NCI-H2029 treated with DMSO at 0.1 percent for 48 hours (cell line): ENCODE measurements around the gene IL12RB2.
A peak's percentile ranks its signal among the peaks of the same experiment; 100 is the strongest.

ENCODE experiments used
- DNase-seq: peaks from one replicate; lab custom pipeline; 2025; lab: John Stamatoyannopoulos, UW

IL12RB2 gene

DNA sequence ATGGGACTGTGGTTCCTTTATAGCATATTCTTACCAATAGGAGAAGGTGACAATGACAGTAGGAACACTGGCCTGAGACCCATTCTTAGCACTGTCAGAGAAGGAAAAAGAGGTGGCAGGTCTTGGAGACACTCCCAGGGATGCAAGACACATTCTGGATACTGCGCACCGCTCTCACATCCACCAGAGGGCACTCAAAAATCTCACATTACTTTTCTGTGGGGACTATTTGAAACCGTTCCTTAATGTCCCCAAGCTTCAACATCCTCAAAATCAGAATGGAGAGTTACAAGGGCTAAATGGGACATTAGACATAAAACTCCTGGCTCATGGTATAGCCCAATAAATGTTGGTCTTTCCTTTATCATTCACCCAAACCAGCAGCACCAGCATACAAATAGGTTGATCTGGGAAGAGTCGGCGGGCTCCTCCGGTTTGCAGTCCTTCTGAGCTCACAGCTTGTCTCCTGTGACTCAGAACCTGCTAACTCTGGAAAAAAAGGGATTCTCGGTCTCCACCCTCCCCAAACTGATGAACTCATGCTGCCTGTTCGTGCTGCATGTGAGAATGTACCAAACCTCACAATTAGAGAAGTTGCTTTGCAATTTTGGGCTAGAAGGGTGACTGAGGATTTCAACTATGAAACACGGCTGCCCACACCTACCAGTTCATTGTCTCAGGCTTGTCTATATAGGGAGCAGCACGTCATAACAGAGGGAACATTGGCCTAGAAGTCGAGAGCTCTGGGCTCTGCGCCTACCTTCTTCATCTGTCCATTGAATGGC is 40.2 kb downstream of the IL12RB2 start:
- peak; percentile 11 for DNase-seq

DNA sequence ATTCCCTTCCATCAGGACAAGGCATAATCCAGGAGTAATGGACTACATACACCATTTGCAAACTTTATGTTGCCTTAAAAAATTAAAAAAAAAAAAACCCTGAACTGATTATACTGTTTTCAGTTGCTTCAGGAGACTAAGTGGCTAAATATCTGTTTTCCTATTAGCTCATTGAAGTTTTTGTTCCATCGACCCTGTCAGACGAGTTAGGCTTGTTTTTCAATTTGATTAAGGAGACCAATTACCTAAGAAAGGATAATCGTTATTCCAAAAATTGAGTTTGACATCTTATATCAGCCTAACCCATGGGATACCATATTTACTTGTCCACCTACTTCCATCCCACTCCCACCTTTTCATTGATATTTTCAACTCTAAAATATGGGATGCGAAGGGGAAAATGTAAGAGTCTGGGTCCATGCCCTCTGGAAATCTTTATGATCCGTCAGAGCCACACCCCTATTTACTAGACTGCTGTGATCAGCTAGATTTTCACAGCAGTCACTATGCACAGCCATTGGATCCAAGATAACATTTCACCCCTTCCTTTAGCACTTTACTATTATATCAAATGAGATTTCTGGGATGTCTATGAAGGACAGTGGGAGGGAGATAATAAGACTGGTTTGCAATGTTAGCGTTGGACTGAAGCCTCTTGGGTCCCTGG is 41.0 kb downstream of the IL12RB2 start:
- no peak for DNase-seq

DNA sequence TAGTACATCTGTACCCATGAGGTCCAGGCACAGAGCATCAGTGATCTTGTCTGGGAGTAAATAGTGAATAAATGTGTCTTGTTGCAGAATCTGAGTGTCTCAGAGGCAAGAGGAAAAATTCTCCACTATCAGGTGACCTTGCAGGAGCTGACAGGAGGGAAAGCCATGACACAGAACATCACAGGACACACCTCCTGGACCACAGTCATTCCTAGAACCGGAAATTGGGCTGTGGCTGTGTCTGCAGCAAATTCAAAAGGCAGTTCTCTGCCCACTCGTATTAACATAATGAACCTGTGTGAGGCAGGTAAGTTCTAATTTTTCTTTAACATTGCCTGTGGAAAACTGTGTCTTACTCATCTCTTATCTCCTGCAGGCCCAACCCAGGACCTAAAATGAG is 43.1 kb downstream of the IL12RB2 start:
- no peak for DNase-seq

DNA sequence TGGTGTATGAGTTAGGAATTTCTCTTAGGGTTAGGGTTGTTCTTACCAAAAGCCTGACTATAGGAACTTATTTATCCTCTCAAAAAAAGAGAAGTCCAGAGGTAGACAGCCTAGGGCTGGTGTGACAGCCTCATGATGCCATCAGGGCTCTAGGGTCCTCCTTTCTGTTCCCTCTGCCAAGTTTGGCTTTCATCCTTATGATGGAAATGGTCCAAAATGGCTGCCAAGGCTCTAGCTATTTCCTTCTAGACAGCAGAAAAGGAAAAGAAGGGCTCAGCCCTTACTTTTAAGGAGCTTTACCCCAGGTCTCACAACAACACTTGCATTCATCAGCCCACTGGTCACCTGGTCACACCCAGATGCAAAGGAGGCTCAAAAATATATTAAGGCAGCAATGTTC is 44.5 kb downstream of the IL12RB2 start:
- no peak for DNase-seq

DNA sequence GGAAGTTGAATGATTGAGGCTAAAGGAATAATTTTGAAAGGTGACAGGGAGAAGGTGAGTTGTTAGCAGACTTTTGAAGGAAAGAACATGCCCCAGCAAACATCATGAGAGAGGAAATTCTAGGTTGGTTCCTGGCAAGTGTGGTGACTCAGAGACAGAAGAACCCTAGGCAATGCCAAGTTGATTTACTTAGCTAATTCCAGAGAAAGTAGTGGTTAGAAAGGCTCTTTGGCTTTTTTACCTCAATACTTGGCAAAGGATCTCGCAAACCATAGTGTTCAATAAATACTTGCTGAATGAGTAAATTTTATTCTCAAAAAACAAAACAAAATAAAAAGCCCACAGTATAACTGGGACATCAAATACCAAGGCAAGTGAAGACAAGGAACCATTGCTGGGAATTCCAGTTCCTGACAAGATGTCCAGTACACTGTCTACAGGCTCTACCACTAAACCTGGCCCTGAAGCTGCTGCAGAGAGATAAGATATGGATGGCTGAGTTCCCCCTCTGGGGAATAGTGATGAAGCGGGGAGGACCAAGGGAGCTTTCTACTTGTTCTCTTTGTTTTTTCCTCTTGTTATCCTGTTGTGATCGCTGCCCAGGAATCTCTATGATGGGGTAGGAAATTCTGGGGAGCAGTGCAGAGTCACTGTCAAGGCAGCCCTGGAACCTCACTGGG is 48.2 kb downstream of the IL12RB2 start:
- no peak for DNase-seq

DNA sequence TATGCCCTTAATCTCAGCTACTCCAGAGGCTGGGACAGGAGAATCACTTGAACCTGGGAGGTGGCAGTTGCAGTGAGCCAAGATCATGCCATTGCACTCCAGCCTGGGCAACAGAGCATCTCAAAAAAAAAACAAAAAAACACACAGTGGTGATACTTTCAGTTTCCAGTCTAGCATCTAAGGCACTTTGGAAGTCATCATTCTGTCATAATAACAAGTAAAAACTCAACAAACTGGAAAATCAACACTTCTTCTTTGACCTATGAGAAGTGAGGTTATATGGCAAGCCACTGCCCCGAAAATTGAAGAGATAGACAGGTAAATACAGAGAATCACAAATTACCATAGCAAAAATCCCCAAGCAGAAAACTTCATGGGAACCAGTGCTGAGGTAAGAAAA is 51.9 kb downstream of the IL12RB2 start:
- no peak for DNase-seq

DNA sequence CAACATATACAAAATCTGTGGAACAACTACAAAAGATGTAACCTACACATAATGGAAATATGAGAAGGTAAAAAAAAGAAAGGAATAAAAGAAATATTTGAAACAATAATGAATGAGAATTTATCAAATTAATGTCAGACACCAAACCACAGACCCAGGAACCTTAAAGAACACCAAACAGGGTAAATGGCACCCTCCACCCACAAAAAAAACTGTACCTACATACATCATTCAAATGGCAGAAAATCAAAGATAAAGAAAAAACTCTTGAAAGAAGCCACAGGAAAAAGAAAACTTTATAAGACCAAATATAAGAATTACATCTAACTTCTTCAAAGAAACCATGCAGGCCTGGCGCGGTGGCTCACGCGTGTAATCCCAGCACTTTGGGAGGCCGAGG is 54.0 kb downstream of the IL12RB2 start:
- no peak for DNase-seq

DNA sequence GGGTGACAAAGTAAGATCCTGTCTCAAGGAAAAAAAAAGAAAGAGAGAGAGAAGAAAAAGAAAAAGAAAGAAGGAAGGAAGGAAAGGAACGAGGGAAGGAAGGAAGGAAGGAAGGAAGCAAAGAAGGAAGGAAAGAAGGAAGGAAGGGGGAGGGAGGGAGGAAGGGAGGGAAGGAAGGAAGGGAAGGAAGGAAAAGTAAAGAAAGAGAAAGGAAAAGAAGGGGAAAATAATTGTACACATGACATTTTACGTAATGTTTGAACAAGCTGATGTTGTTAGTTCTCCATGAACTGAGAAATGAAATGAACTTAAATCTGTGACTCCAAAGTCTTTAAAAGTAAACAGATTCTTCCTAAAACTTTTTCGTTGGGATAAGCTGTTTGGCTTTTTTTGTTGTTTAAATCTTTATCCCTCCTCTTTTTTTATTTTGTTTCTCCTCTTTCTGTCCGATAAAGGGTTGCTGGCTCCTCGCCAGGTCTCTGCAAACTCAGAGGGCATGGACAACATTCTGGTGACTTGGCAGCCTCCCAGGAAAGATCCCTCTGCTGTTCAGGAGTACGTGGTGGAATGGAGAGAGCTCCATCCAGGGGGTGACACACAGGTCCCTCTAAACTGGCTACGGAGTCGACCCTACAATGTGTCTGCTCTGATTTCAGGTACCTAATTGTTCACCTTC is 59.8 kb downstream of the IL12RB2 start:
- DNase-seq, result peak; percentile 72

DNA sequence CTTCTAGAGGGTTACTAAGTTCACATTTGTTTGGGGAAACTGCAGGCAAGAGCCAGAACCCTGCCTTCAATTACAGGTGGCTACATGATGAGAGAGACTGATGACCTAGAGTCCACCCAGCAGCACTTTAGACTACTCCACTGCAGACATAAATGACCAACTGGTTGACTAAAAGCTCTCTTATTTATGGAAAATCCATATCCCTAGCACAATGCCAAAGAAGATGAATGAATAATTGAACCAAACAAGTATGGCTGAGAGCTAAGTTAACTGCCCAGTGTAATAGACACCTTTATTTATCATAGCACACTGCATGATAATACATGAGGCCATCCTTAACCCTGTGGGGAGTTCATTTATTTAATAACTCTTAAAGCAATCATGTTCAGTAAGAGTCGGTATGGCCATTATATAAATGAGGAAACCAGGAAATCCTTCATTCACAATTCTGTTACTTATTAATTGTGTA is 60.4 kb downstream of the IL12RB2 start:
- peak; percentile 20 for DNase-seq

DNA sequence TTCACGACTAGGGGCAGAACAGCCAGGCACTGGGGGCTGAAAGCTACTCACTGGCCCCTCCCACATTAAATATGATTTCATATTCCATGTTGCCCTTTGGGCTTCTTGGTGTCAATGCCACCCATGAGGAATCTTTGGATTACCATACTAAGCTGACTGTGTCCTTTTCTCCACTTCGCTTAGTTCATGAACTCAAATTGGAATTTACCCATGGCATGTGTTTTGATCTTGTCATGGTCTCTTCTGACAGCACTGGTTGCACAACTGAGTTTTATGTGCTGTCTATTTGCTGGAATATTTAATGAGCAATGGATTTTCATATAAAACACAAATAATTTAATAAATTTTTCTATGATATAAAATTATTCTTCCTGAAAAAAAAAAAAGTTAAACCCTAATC is 63.4 kb downstream of the IL12RB2 start:
- no peak for DNase-seq

DNA sequence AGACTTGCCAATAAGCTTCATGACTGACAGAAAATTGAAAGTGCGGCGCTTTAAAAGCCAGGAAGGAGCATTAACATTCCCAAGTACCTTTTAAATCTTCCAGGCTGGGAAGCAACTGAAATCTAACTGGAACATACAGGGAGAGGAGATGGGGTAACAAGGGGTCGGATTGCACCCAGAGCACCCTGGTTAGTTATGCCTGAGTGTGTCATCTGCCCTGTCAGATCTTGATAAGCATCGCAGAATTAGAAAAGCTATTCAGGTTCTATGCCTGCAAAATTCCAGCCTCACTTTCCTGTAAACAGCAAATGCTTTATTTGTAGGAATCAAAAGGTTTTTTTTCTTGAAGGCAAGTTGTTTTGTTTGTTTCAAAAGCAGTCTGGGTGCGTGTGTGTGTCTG is 64.0 kb downstream of the IL12RB2 start:
- DNase-seq, result no peak

DNA sequence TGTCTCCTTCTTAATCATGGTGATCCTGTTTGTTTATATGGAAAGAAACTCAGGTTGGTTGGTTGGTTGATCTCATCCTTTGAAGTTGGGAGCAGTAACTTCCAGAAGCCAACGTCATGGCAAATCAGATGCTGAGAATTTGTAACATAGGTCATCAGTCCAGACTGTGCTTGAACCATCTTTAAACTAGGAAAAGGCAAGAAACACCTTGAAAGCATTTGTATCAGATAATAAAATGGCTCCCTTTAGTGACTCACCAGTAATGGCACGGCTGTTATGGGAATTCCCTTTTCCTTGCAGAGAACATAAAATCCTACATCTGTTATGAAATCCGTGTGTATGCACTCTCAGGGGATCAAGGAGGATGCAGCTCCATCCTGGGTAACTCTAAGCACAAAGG is 64.5 kb downstream of the IL12RB2 start:
- DNase-seq, result no peak

DNA sequence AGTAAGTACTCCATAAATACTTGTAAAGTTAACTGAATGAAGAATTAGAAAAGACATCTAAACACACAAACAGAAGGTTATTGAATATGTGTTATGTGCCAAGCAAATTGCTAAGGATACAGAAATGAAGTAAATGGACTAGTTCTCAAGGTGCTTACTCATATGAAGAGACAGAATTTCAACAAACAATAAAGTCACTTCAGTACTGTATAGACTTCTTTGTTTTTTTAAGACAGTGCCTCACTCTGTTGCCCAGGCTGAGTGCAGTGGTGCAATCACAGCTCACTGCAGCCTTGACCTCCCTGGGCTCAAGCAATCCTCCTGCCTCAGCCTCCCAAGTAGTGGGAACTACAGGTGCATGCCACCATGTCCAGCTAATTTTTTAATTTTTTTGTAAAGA is 65.2 kb downstream of the IL12RB2 start:
- no peak for DNase-seq

DNA sequence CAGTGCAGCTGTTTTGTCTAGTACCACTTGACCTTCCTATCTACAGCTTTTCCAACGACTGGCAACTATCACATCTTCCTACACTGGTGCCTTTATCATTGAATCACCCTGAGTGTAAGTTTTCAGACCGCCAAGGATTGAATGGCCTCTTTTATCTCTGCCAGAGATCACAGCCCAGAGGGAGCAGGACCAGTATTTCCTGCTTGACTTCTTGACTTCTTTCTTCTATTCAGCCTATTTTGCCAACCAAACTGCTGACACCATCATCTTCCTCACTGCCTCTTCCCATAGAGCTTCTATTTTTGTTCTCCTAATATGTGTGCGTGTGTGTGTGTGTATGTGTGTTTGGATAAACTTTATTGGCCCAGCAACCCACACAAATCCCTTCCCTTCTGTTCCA is 68.7 kb downstream of the IL12RB2 start:
- peak; percentile 87 for DNase-seq

DNA sequence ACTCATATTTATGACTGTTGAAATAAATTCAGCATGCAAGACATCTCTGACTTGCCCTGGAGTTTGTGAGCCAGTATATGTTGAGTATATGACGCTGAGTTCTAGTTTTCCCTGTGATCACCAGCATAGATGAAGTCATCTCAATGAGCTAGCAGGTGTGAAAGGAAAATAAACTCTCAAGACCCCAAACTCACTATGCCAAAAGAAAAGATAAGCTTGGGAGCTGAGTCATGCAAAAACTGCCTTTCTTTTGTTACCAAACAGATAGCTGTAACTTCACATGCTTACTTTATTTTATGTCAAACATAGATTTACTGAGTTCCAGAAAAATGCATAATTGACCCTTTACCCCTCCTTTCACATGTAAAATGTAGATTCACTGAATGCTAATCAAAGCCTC is 69.6 kb downstream of the IL12RB2 start:
- no peak for DNase-seq

DNA sequence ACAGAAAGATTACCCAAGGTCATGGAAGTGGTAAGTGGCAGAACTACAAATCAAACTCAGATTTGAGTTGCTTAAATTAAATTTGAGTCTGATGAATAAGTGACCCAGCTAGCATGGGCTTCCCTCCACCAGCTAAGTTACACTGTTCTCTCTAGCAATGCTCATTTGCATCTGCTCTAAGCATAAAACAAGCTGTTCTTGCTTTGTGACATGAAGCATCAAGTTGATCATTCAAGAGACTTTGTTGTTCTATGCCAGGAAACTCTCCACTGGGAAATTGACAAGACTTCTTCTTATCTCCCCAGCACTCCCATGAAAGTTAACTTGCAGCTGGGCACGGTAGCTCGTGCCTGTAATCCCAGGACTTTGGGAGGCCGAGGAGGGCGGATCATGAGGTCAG is 73.5 kb downstream of the IL12RB2 start:
- DNase-seq, result no peak

DNA sequence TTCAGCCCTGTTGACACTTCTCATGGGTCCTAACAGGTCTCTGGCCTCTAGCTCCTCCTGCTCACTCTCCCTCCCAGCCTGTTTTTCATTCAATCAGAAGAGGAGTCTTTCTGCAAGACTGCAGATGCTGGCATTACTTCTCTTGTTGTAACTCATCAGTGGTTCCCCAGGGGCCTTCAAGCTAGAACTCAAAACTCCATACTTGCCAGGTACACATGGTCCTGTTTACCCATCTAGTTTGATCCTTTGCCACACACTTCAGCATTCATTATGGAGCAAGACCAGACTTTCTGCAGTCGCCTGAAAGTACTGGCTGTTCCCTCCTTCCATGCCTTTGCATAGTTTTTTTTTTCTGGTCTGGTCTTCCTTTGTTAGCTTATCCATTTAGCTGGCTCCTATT is 74.6 kb downstream of the IL12RB2 start:
- DNase-seq, result no peak

DNA sequence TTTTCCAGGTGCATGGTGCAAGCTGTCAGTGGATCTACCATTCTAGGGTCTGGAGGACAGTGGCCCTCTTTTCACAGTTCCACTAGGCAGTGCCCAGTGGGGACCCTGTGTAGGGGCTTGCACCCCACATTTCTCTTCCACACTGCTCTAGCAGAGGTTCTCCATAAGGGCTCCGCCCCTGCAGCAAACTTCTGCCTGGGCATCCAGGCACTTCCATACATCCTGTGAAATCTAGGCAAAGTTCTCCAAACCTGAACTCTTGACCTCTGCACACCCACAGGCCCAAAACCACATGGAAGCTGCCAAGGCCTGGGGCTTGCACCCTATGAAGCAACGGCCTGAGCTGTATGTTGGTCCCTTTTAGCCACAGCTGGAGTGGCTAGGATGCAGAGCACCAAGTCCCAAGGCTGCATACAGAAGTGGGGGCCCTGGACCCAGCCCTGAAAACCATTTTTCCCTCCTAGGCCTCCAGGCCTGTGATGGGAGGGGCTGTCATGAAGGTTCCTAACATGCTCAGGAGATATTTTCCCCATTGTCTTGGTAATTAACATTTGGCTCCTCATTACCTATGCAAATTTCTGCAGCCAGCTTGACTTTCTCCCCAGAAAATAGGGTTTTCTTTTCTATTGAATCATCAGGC is 76.4 kb downstream of the IL12RB2 start:
- no peak for DNase-seq

DNA sequence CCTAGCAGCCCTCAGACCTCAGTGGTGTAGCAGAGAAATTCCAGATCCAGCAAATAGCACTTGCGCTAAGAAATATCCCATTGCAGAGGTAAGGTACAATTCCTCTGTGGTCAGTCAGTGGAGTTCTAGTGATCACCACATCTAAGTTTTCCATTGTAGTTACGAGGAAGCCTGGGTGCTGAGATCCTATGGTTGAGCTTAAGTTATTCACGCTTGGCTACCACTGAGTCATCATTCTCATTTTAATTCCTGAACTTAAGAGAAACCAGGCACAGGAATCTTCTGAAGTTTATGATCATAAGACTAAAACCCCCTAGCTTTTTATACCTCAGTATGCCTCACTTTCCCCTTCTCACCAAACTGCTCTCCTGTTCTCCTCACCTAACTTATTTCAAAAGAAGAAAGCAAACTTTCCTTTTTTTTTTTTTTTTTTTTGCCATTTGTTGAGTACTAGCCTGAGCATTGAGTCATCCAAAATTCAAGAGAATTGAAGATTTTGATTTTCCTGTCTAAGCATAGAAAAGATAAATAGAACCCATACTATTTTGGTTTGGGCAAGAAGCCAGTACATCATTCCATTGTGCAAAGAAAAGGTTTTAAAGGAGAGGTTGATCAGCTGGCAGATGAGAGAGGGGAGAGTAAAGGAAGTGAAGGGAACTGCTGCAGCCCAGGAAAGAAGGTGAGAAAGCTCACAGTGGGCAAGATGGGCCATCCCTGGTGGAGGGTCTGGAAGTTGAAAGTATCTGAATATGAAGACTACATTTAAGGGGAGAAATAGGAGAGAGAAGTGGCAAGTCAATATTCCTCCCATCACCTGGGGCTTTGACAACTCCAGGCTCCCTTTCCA is 82.6 kb downstream of the IL12RB2 start:
- DNase-seq, result no peak

DNA sequence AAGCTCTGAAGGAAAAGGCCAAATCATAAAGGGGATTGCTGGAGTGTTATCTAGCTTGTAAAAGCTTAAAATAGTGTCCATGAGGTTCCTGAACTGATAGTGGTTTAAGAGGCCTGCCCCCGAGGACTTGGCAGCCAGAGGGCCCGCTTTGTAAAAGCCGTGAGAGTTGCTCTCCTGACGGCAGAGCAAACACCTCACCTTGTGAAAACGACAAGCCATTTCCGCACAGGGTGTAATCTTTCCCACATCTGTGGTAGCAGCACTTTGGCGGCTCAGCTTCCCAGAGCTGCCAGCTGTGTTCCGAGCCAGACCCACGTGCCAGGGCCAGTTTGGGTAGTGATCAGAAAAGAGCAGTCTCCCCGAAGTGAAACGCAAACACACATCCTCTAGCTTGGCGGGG is 85.6 kb downstream of the IL12RB2 start:
- peak; percentile 89 for DNase-seq

DNA sequence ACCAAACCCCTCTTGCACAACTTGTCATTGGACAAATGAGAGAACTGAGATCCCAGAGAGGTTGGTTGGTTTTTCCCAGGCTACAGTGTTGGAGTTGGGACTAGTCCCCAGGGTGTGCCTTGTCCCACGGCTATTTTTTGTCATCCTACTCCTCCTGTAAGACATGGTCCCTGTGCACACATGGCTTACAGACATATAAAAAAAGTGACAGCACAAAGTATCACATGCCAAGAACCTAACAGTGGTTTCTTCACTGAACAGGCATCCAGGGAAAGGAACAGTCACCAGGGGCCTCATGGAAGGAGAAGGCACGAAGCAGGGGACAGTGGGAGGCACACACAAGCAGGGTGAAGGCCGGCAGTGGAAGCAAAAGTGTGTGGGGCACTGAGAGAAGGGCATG is 86.1 kb downstream of the IL12RB2 start:
- DNase-seq, result no peak
